Effector memory CD4-positive, alpha-beta T cell (primary cell): ENCODE data around the gene FBXO24.

Experiments used
- DNase-seq, 3 donors: peaks; one replicate each; pipeline ENCODE4 v3.0.0-alpha.2; 2020
- H3K27ac ChIP-seq: 2 replicates; pipeline ENCODE4 v1.7.0; 2013; ENCODE audit warnings: mild to moderate bottlenecking, low read length, moderate library complexity; ENCODE audit not compliant: insufficient read depth, poor library complexity, severe bottlenecking
- H3K27me3 ChIP-seq: replicated peaks from 2 replicates; pipeline ENCODE4 v1.7.0; 2013; ENCODE audit warnings: mild to moderate bottlenecking, low read length; ENCODE audit not compliant: insufficient read depth, control insufficient read depth, poor library complexity, severe bottlenecking
- H3K36me3 ChIP-seq: 2 replicates; pipeline ENCODE4 v1.7.0; 2013; ENCODE audit warnings: mild to moderate bottlenecking, low read length, moderate library complexity; ENCODE audit not compliant: control insufficient read depth, insufficient read depth
- H3K4me1 ChIP-seq: 2 replicates; pipeline ENCODE4 v1.7.0; 2013; ENCODE audit warnings: low read length, mild to moderate bottlenecking; ENCODE audit not compliant: control insufficient read depth, insufficient read depth, poor library complexity, severe bottlenecking
- H3K4me3 ChIP-seq: 2 replicates; pipeline ENCODE4 v1.7.0; 2013; ENCODE audit warnings: low read length, low read depth, mild to moderate bottlenecking; ENCODE audit not compliant: insufficient read depth, poor library complexity, severe bottlenecking
- H3K9me3 ChIP-seq: 2 replicates; pipeline ENCODE4 v1.7.0; 2013; ENCODE audit warnings: mild to moderate bottlenecking, low read length, moderate library complexity; ENCODE audit not compliant: control insufficient read depth

Gene FBXO24

DNA sequence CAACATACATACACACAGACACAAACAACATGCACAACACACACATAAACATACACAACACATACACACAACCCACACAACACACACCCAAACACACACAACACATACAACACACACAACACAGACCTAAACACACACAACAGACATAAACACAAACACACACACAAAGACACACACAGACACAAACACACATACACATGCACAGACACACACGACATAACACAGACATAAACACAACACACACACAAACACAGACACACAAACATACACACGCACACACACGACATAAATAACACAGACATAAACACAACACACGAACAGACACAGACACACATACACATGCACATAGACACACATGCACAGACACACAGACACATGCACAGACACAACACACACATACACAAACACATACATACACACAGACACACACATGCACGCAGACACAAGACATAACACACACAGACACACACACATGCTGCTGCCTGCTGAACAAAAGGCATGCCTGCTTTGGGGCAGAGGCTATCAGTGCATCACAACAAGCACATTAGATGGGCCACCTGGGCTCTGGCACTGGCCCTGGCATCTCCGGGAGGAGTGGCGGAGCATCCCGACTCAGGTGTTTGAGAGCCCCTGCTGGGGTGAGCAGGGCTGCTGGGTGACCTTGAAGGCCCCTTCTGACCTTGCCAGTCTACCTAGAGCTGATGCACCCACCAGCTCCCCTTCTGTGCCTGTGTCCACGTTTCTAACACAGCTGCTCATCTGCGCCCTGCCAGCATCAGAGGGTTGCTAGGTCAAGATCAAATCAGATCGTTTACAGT is 5.5 kb upstream of the FBXO24 start:
- H3K27me3 ChIP-seq: no peaks in the 10 kb centered on the region
- peaks cover 61% of the 10 kb centered on the region for H3K36me3 ChIP-seq
- no peak overlapping the region for H3K27ac ChIP-seq
- no peak overlapping the region for H3K4me3 ChIP-seq
- H3K4me1 ChIP-seq: peaks cover 40% of the 10 kb centered on the region
- DNase-seq: no peak
- no peaks in the 10 kb centered on the region for H3K9me3 ChIP-seq

DNA sequence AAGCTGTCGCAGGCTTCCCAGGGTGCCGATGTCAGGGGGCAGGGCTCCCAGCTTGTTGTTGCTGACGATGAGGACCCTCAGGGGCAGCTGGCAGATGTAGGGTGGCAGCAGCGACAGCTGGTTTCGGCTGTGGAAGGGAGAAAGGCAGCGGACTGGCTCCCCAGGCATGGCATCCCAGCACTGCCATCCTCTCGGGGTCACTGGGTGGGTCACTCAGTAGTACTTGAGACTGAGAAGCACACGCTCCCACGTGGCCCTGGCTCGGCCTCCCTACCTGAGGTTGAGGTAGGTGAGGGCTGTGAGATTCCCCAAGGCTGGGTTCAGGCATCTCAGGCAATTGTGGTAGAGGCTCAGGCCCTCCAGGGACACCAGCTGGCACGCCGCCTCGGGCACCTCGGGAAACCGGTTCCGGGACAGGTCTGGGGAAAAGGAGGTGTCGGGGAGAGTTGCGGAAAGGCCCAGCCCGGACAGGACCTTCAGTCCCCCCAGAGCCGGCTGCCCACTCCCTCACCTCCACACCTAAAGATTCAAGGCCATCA is 4.0 kb upstream of the FBXO24 start:
- DNase-seq: no peak
- H3K4me3 ChIP-seq: peak overlapping the region; percentile 7
- H3K27ac ChIP-seq: peak overlapping the region; percentile 80
- H3K27me3 ChIP-seq: no peaks in the 10 kb centered on the region
- H3K4me1 ChIP-seq: peaks cover 45% of the 10 kb centered on the region
- peaks cover 47% of the 10 kb centered on the region for H3K36me3 ChIP-seq
- H3K9me3 ChIP-seq: no peaks in the 10 kb centered on the region

- peaks cover 42% of the 10 kb centered on the region for H3K36me3 ChIP-seq
- H3K4me1 ChIP-seq: peaks cover 46% of the 10 kb centered on the region
- no peaks in the 10 kb centered on the region for H3K27me3 ChIP-seq
- peak overlapping the region; percentile 95 for H3K4me3 ChIP-seq
- no peak for DNase-seq
- H3K9me3 ChIP-seq: no peaks in the 10 kb centered on the region
- H3K27ac ChIP-seq: peak overlapping the region; percentile 80
These were observed 3.5 kb upstream of the FBXO24 start for GRCh38 chr7:100582650-100583049.

DNA sequence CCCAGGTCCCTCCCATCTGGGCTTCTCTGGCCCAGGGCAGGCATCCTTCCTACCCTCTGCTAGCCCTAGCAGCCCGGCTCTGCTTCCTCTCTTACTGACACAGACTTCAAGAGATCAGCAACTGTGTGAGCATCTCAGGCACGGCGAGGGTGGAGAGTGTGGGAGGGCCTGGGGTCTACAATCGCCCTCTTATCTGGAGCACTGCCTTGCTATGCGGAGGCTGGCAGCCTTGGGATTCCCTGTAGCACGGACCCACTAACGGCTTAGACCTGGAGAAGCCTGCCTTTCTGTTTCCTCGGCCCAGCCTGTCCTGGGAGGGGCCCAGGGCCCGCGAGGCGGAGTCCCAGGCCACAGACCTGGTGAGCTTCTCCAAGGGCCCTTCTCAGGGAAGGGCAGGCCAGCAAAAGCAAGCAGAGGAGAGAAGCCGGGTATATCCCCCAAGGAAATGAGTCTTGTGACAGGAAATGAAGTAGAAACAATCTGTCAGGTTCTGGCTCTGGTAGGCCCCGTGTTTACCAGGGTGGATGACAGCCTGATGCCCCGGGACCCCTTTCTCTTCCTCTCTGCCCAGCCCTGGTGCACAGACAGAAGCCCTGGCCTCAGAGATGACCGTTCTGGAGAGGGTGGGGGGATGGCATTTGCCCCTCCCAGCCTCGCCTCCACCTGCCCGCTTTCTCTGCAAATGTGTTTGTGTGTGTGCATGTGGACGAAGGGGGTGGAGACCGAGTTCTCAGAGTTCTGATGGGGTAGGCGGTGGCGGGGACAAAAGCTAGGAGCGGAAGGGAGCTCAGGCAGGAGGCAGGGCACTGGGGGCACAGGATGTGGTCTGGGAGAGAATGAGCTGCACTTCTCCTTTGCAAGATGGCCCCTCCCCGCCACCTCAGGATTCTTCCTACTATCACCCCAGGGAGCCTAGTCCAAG is 2.7 kb upstream of the FBXO24 start:
- H3K4me3 ChIP-seq: peak overlapping the region; percentile 95
- peaks cover 34% of the 10 kb centered on the region for H3K36me3 ChIP-seq
- peaks cover 46% of the 10 kb centered on the region for H3K4me1 ChIP-seq
- DNase-seq: peak; percentile 32 to 52 (median 42)
- no peaks in the 10 kb centered on the region for H3K27me3 ChIP-seq
- H3K27ac ChIP-seq: peak overlapping the region; percentile 80
- H3K9me3 ChIP-seq: no peaks in the 10 kb centered on the region

DNA sequence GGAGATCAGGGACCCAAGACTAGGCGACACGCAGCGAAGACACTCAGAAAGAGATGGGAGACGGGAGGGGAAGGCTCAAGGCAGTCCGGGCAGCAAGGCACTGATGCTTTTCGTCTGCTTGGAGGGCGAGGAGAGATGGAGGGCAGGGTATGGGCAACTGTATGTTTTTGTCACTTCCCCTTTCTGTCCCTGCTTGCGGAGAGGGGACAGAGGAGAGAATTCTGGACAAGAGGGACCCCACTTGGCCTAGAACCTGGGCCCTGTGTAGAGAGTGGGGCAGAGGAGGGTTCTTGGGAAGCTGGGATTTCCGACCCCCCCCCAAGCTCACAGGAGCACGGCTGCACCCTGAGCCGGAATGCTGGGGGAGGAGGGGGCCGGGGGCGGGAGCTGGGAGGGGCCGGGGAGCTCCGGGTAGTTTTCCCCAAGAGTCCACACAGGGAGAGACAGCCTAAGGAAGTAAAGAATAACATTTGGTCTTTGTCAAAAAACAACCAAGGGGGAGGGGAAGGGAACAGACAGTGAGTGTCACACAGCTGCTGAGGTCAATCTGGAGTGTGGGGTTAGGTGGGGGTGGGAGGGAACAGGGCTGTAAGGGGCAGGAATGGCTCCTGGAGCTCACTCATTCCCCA is 2.0 kb upstream of the FBXO24 start:
- Histone ChIP-seq H3K27ac (peak overlapping the region; percentile 95), H3K36me3 (peaks cover 27% of the 10 kb centered on the region), H3K4me3 (peak overlapping the region; percentile 95), H3K27me3 (no peaks in the 10 kb centered on the region), H3K9me3 (no peaks in the 10 kb centered on the region), H3K4me1 (peaks cover 46% of the 10 kb centered on the region)
- DNase-seq: no peak

DNA sequence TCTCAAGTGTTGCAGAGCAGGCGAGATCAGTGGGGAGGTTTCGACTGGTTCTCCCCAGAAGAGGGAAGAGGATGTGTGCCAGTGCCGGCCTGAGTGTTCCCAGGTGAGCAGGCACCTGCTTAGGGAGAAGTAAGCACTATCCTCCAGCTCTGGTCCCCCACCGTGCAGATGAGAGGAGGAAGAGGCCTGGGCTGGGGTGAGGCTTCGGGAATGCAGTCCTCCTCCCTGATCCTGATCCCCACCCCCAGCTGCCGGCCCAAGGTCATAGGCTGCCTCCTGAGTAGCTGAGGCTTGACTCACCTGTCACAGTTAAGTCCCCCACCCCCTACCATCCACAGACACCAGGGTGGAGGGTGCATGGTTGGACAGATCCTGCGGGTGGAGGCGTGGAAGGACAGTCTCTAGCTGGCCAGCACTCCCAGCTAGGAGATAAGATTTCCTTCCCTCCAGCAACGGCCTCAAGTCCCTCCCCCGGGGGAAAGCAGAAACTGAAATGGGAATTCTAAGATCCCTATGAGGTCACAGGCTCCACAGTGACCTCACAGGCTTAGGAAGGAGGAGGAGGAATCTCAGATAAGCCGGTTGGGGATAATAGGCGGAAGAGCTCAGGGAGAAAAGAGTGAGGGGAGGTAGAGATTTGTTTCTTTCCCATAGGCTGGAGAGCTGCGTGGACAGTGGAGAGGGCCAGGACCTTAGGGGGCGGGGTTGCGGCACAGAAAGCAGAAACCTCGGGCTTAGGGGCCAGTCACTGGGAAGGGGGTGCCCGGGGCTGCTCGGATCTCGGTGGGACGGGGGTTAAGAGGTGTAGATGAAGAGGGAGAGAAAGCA is 1.2 kb upstream of the FBXO24 start:
- no peaks in the 10 kb centered on the region for H3K27me3 ChIP-seq
- peak overlapping the region; percentile 95 for H3K4me3 ChIP-seq
- peaks cover 46% of the 10 kb centered on the region for H3K4me1 ChIP-seq
- DNase-seq: no peak
- H3K27ac ChIP-seq: peak overlapping the region; percentile 95
- no peaks in the 10 kb centered on the region for H3K9me3 ChIP-seq
- peaks cover 23% of the 10 kb centered on the region for H3K36me3 ChIP-seq

DNA sequence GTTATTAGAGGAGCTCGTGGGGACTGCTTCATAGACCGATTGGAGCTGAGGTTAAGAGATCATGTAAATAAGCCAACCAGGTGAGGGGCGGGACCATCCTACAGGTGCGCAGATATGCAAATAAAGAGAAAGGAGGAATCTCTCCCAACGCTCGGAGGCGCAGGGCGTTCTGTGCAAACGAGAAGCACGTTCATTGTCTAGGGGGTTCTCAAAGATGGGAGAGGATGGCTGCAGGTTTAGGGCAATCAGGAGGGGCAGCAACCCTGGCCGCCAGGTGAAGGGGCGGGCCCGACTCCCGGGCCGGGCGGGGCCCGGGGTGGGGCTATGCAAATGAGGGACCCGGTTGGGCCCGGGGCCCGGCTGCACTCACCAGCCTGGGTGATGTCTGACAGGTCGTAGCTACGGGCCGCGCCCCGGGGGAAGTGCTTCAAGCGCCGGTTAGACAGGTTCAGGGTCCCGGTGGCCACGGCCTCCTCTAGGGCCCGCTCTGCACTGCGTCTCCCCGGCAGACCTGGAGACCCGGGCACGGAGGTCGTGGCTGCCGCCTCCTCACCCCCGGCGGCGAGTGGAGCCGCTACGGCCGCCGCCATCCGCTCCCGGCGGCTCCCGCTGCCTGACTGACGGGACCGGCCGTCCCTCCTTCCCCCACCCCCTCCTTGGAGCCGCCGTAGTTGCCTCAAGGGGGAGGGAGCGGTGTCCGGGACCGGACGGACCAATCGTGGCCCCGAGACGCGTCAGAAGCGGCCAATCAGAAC is 440 bp upstream of the FBXO24 start, which contains the start of gene LRCH4:
LRCH4 (minus strand) TSS at position 619 of the 755 bp plus-strand sequence; CDS start at position 590, 29 bp downstream.
- peaks cover 46% of the 10 kb centered on the region for H3K4me1 ChIP-seq
- peak; percentile 48 to 64 (median 59) for DNase-seq

GRCh38 chr7:100588438-100588837 is 2.3 kb downstream of the FBXO24 start:
- H3K4me3 ChIP-seq: no peak overlapping the region
- DNase-seq: no peak
- no peak overlapping the region for H3K27ac ChIP-seq
- no peaks in the 10 kb centered on the region for H3K36me3 ChIP-seq
- H3K27me3 ChIP-seq: no peaks in the 10 kb centered on the region
- H3K4me1 ChIP-seq: peaks cover 26% of the 10 kb centered on the region
- no peaks in the 10 kb centered on the region for H3K9me3 ChIP-seq

More for the DNA sequence above, 440 bp upstream of the FBXO24 start, which contains the start of gene LRCH4:
- Histone ChIP-seq H3K4me3 (peak within 1 kb of the TSS; percentile 95), H3K27ac (peak within 1 kb of the TSS; percentile 95), H3K27me3 (no peaks in the 10 kb centered on the region), H3K9me3 (no peaks in the 10 kb centered on the region), H3K36me3 (peaks cover 15% of the 10 kb centered on the region)
